ENCODE data around the gene NABP1. TPM values are rescaled to one million over a fixed set of nuclear protein-coding genes. Genes with fewer than 3 reads are reported as not detected.
A peak's percentile ranks its signal among the peaks of the same experiment; 100 is the strongest.

NABP1 gene
- total RNA-seq, 1 experiment from 2014 or later = 3.2 TPM

DNA sequence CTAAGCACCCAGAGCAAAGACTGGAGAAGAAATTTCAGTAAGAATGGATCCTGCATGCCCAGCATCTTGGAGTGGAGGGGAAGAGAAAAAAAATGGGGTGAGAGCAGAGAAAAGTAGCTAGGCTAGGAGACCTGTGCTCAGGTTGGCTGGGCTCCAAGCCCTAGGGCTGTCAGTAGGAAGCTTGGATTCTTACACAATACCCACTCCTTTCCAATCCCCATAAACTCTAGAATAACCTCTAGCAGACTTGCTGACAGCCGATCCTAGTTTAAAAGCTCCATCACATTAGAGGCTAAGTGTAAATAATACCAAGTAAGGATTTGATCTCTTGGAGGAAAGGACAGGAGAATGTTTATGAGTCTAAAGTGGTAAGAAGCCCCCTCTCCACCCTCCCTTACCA lies 46.2 kb upstream of the NABP1 start:
- DNase-seq = no peak
- Histone ChIP-seq H3K27me3 (ENCODE audit: insufficient read depth, low read length) (no peaks in the 10 kb centered on the region), H3K9me3 (ENCODE audit: control insufficient read depth, low read depth, low read length) (no peaks in the 10 kb centered on the region), H2BK15ac (ENCODE audit: low read depth, low read length) (no peak overlapping the region), H3K23ac (ENCODE audit: insufficient read length, low read depth, low read length) (no peak overlapping the region), H3K79me1 (ENCODE audit: insufficient read depth, low read depth, low read length, poor library complexity, severe bottlenecking) (no peaks in the 10 kb centered on the region), H2BK12ac (ENCODE audit: insufficient read length, low read depth, low read length) (no peak overlapping the region), H3K4ac (ENCODE audit: low read depth, low read length) (no peak overlapping the region), H3K14ac (ENCODE audit: insufficient read depth, low read length) (no peak overlapping the region), H3T11ph (ENCODE audit: low read length) (no peak overlapping the region), H3K4me1 (ENCODE audit: insufficient read depth, low read length) (no peaks in the 10 kb centered on the region), H2AFZ (ENCODE audit: low read length) (no peak overlapping the region), H3K79me2 (ENCODE audit: insufficient read depth, low read length) (no peaks in the 10 kb centered on the region), H4K8ac (replicated peaks; ENCODE audit: insufficient read length, low read depth, low read length) (no peak overlapping the region), H4K91ac (ENCODE audit: insufficient read length, low read depth, low read length) (no peak overlapping the region), H3K56ac (ENCODE audit: insufficient read length, low read depth, low read length) (no peak overlapping the region), H2AK5ac (ENCODE audit: insufficient read length, low read length) (no peak overlapping the region), H3K27ac (ENCODE audit: insufficient read length, low read depth, low read length) (no peak overlapping the region), H2BK120ac (ENCODE audit: low read depth, low read length, poor library complexity, severe bottlenecking) (no peak overlapping the region), H3K4me2 (ENCODE audit: insufficient read depth, insufficient read length, low read length) (no peak overlapping the region), H3K9ac (ENCODE audit: extremely low read depth, insufficient read length, low read length) (no peak overlapping the region), H2BK5ac (ENCODE audit: insufficient read length, low read length) (no peak overlapping the region), H2BK20ac (ENCODE audit: low read depth, low read length, poor library complexity, severe bottlenecking) (no peak overlapping the region), H3K18ac (ENCODE audit: insufficient read length, low read depth, low read length) (no peak overlapping the region), H4K5ac (ENCODE audit: insufficient read length, low read depth, low read length) (no peak overlapping the region), H4K20me1 (ENCODE audit: control insufficient read depth, insufficient read depth, insufficient read length) (no peaks in the 10 kb centered on the region), H3K23me2 (ENCODE audit: insufficient read length, low read depth, low read length, poor library complexity, severe bottlenecking) (no peaks in the 10 kb centered on the region)
- no peaks in the 10 kb centered on the region for H3K4me1 Mint-ChIP-seq
- TF ChIP-seq, protein P1, sequence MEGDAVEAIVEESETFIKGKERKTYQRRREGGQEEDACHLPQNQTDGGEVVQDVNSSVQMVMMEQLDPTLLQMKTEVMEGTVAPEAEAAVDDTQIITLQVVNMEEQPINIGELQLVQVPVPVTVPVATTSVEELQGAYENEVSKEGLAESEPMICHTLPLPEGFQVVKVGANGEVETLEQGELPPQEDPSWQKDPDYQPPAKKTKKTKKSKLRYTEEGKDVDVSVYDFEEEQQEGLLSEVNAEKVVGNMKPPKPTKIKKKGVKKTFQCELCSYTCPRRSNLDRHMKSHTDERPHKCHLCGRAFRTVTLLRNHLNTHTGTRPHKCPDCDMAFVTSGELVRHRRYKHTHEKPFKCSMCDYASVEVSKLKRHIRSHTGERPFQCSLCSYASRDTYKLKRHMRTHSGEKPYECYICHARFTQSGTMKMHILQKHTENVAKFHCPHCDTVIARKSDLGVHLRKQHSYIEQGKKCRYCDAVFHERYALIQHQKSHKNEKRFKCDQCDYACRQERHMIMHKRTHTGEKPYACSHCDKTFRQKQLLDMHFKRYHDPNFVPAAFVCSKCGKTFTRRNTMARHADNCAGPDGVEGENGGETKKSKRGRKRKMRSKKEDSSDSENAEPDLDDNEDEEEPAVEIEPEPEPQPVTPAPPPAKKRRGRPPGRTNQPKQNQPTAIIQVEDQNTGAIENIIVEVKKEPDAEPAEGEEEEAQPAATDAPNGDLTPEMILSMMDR (conservative IDR thresholded peaks at IDR 0.05) = no peak
- H3K9me3 Mint-ChIP-seq = no peaks in the 10 kb centered on the region
- no peak overlapping the region for H3K4me3 Mint-ChIP-seq
- H3K27me3 Mint-ChIP-seq (ENCODE audit: low read depth) = no peaks in the 10 kb centered on the region
- no peaks in the 10 kb centered on the region for H3K36me3 Mint-ChIP-seq (ENCODE audit: insufficient read depth in 1 of 3, low read depth in 3 of 3)
- H3K27ac Mint-ChIP-seq = peak overlapping the region in 1 of 3 experiments; percentile 6; a peak in 2 of 7 replicates
- no CpG with 5 or more reads among the region's 1 CpG for WGBS (ENCODE audit: extremely low coverage, insufficient read length, low lambda C conversion rate)

All from H9 (cell line).